ENCODE results near the gene ABCA4. TPM values are rescaled to one million over a fixed set of nuclear protein-coding genes. Genes with fewer than 3 reads are reported as not detected.

ABCA4 gene
- total and polyA plus RNA-seq, 2 experiments from 2014 or later, result 0.20 to 3.7 TPM

DNA sequence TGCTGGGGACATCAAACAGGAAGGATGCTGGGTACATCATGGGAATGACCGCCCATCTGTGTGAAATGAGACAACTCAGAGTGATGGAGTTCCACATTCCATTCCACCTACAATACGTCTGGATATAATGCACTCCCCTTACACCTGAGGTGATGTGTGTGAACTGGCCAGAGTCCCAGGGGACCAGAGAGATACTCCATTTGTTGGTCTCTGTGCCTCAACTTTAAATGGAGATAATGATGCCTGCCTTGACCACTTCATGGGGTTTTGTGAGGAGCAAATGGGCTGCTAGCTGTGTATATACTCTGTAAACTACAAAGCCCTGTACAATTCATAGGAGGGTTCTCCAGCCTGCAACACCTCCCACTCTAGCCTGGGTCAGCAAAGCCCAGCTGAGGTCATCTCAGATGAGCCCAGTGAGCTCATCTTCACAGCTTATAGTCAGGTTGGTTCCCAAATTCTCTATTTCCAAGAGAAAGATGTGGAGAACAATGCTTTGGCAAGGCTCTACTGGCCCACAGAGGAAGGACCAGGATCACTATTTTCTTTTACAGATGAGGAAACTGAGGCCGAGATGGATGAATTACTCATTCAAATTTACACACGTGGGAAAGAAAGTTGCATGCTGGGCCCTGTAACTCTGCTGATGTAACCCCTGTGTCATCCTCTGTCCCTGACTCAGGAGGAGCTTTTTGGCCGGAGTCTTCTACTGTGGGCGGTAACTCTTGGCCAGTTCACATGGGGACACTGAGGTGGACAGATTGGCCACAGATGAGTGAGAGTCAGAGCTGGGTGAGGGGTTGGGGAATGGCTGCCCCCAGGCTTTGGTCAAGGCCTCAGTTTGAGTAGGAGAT is 106.1 kb downstream of the ABCA4 start:
- H3K4me2 ChIP-seq (ENCODE audit: unreplicated experiment), result peak overlapping the region; percentile 5
- no peaks in the 10 kb centered on the region for H4K20me1 ChIP-seq (ENCODE audit: insufficient read depth)
- peak; percentile 90 for DNase-seq
- no peaks in the 10 kb centered on the region for H3K79me2 ChIP-seq (ENCODE audit: insufficient read depth)
- peak overlapping the region; percentile 52; the same call in 1 of the 2 replicates for H2AFZ ChIP-seq
- no peaks in the 10 kb centered on the region for H3K9me3 ChIP-seq (ENCODE audit: low read depth)
- TF ChIP-seq EZH2phosphoT487 (IDR thresholded peaks at IDR 0.05; ENCODE audit: insufficient read depth, low read depth) (no peak), EZH2 (IDR thresholded peaks at IDR 0.05; ENCODE audit: insufficient read depth, poor library complexity, severe bottlenecking) (no peak)
- no peaks in the 10 kb centered on the region for H3K9me2 ChIP-seq (ENCODE audit: insufficient read depth)
- peak overlapping the region; percentile 52 for H3K27ac ChIP-seq
- no peaks in the 10 kb centered on the region for H3K27me3 ChIP-seq (replicated peaks; ENCODE audit: insufficient read depth)
- no peaks in the 10 kb centered on the region for H3K36me3 ChIP-seq (ENCODE audit: low read depth)
- in situ Hi-C loops (cut with MboI), result no loop called here
- no peak overlapping the region for H3K4me3 ChIP-seq
- peak overlapping the region; percentile 39; the same call in 1 of the 2 replicates for H3K9ac ChIP-seq
- H3K4me1 ChIP-seq (ENCODE audit: insufficient read depth), result peaks cover 27% of the 10 kb centered on the region
- H3F3A ChIP-seq (ENCODE audit: insufficient read depth), result peaks cover 11% of the 10 kb centered on the region
- WGBS, 2 experiments (ENCODE audit: low coverage in 1 of 2, low lambda C conversion rate in 2 of 2, missing lambda C conversion rate in 2 of 2), result 49 to 53% methylated on average over 6 of the region's 6 CpGs

GRCh38 chr1:94014087-94014486 is 106.9 kb downstream of the ABCA4 start:
- H3K9ac ChIP-seq, result no peak overlapping the region
- TF ChIP-seq EZH2phosphoT487 (IDR thresholded peaks at IDR 0.05; ENCODE audit: insufficient read depth, low read depth) (no peak), EZH2 (IDR thresholded peaks at IDR 0.05; ENCODE audit: insufficient read depth, poor library complexity, severe bottlenecking) (no peak)
- no peak overlapping the region for H3K4me3 ChIP-seq
- in situ Hi-C loops (cut with MboI), result no loop called here
- H3K27ac ChIP-seq, result no peak overlapping the region
- no peaks in the 10 kb centered on the region for H3K9me3 ChIP-seq (ENCODE audit: low read depth)
- H3K4me1 ChIP-seq (ENCODE audit: insufficient read depth), result peaks cover 27% of the 10 kb centered on the region
- no peak overlapping the region for H2AFZ ChIP-seq
- DNase-seq, result no peak
- peaks cover 3% of the 10 kb centered on the region; the same call in 1 of the 2 replicates for H3F3A ChIP-seq (ENCODE audit: insufficient read depth)
- no peak overlapping the region for H3K4me2 ChIP-seq (ENCODE audit: unreplicated experiment)
- no peaks in the 10 kb centered on the region for H3K79me2 ChIP-seq (ENCODE audit: insufficient read depth)
- H3K9me2 ChIP-seq (ENCODE audit: insufficient read depth), result no peaks in the 10 kb centered on the region
- no peaks in the 10 kb centered on the region for H3K27me3 ChIP-seq (replicated peaks; ENCODE audit: insufficient read depth)
- no peaks in the 10 kb centered on the region for H4K20me1 ChIP-seq (ENCODE audit: insufficient read depth)
- H3K36me3 ChIP-seq (ENCODE audit: low read depth), result no peaks in the 10 kb centered on the region
- 91% methylated on average over 5 to 6 of the region's 6 CpGs for WGBS, 2 experiments (ENCODE audit: low coverage in 1 of 2, low lambda C conversion rate in 2 of 2, missing lambda C conversion rate in 2 of 2)

- no peaks in the 10 kb centered on the region for H3K27me3 ChIP-seq (replicated peaks; ENCODE audit: insufficient read depth)
- no peaks in the 10 kb centered on the region for H3K9me3 ChIP-seq (ENCODE audit: low read depth)
- no peak for TF ChIP-seq EZH2phosphoT487 (IDR thresholded peaks at IDR 0.05; ENCODE audit: insufficient read depth, low read depth)
- no peak for TF ChIP-seq EZH2 (IDR thresholded peaks at IDR 0.05; ENCODE audit: insufficient read depth, poor library complexity, severe bottlenecking)
- no peaks in the 10 kb centered on the region for H3K79me2 ChIP-seq (ENCODE audit: insufficient read depth)
- H4K20me1 ChIP-seq (ENCODE audit: insufficient read depth), result no peaks in the 10 kb centered on the region
- 73 to 74% methylated on average over 8 of the region's 8 CpGs for WGBS, 2 experiments (ENCODE audit: low coverage in 1 of 2, low lambda C conversion rate in 2 of 2, missing lambda C conversion rate in 2 of 2)
- H2AFZ ChIP-seq, result no peak overlapping the region
- no peak for DNase-seq
- no peaks in the 10 kb centered on the region for H3K36me3 ChIP-seq (ENCODE audit: low read depth)
- no peak overlapping the region for H3K4me2 ChIP-seq (ENCODE audit: unreplicated experiment)
- H3K4me1 ChIP-seq (ENCODE audit: insufficient read depth), result peaks cover 27% of the 10 kb centered on the region
- H3F3A ChIP-seq (ENCODE audit: insufficient read depth), result no peaks in the 10 kb centered on the region
- no peak overlapping the region for H3K27ac ChIP-seq
- no peaks in the 10 kb centered on the region for H3K9me2 ChIP-seq (ENCODE audit: insufficient read depth)
- no peak overlapping the region for H3K4me3 ChIP-seq
- in situ Hi-C loops (cut with MboI), result no loop called here
- no peak overlapping the region for H3K9ac ChIP-seq
These were observed 107.5 kb downstream of the ABCA4 start for GRCh38 chr1:94013367-94013878.

DNA sequence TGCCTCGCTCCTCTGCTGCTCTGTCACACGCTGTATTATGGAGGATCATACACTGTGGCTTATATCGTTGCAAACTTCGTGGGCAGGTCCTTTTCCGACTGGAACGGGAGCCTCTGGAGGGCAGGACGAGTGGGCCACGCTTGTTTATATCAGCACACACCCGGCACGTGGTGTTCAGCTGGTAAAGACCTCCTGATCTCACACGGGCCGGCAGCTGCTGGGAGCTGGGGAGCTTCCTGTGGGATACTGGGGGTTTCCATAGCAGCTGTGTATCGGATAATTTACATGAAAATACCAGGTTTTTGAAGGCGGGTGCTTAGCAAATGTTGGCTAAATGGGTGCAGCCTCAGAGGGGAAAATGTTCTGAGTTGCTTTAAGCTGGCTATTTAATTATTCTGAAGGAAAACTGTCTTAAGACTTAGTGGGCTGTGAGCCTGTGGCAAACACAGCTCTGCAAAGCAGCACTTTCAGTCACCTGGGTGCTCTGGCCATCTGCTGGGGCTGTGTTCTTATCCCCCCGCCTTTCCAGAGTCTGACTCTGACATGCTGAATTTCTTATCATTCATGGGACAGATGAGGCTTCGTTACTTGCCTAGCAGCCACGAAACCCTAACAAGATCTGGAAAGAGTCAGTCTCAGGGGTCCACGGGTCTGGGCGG is 108.1 kb downstream of the ABCA4 start:
- TF ChIP-seq EZH2 (IDR thresholded peaks at IDR 0.05; ENCODE audit: insufficient read depth, poor library complexity, severe bottlenecking) (no peak), EZH2phosphoT487 (IDR thresholded peaks at IDR 0.05; ENCODE audit: insufficient read depth, low read depth) (no peak)
- WGBS, 2 experiments (ENCODE audit: low coverage in 1 of 2, low lambda C conversion rate in 2 of 2, missing lambda C conversion rate in 2 of 2), result 67 to 69% methylated on average over 19 of the region's 19 CpGs
- Histone ChIP-seq H3K9me3 (ENCODE audit: low read depth) (no peaks in the 10 kb centered on the region), H3K79me2 (ENCODE audit: insufficient read depth) (no peaks in the 10 kb centered on the region), H3K36me3 (ENCODE audit: low read depth) (no peaks in the 10 kb centered on the region), H4K20me1 (ENCODE audit: insufficient read depth) (no peaks in the 10 kb centered on the region), H3K9me2 (ENCODE audit: insufficient read depth) (no peaks in the 10 kb centered on the region), H3K27me3 (replicated peaks; ENCODE audit: insufficient read depth) (no peaks in the 10 kb centered on the region), H3K4me3 (no peak overlapping the region), H3K9ac (no peak overlapping the region), H3K4me1 (ENCODE audit: insufficient read depth) (peaks cover 27% of the 10 kb centered on the region), H3F3A (ENCODE audit: insufficient read depth) (no peaks in the 10 kb centered on the region), H2AFZ (no peak overlapping the region), H3K27ac (no peak overlapping the region), H3K4me2 (ENCODE audit: unreplicated experiment) (no peak overlapping the region)
- in situ Hi-C loops (cut with MboI), result no loop called here
- DNase-seq, result no peak
